22Rv1 (cell line): Measurements from ENCODE around the gene MDM4.

Source experiments
- CTCF ChIP-seq: fragments of 450-650 bp; IDR thresholded peaks from 2 replicates; pipeline ENCODE4 v1.5.1; 2017; ENCODE audit warnings: mild to moderate bottlenecking
- ZFX ChIP-seq: fragments of 450-650 bp; IDR thresholded peaks from 2 replicates; pipeline ENCODE4 v1.6.1; 2017; ENCODE audit warnings: antibody characterized with exemption, borderline replicate concordance

- TF ChIP-seq CTCF (no peak), ZFX (no peak)
Observed at GRCh38 chr1:204475656-204476432, 40.4 kb upstream of the MDM4 start.
